Panc1 (cell line): Measurements from ENCODE around the gene TIMM22.

Experiments used
- CTCF ChIP-seq: fragments of 450-650 bp; IDR thresholded peaks from 2 replicates; pipeline ENCODE4 v1.5.1; 2017; ENCODE audit warnings: mild to moderate bottlenecking
- POLR2AphosphoS5 ChIP-seq: IDR thresholded peaks from 2 replicates; pipeline ENCODE4 v1.6.1; 2012; ENCODE audit warnings: mild to moderate bottlenecking, low read depth, low read length, moderate library complexity
- TCF7L2 ChIP-seq: IDR thresholded peaks from 2 replicates; pipeline ENCODE4 v1.6.1; 2011; ENCODE audit warnings: mild to moderate bottlenecking, low read depth, low read length, inconsistent platforms
- TF ChIP-seq, protein P1 (sequence below), 2 experiments: IDR thresholded peaks; 2 replicates each; pipeline ENCODE4 v1.6.1; 2011 to 2012; ENCODE audit warnings: low read depth in 2 of 2, control low read depth in 1 of 2, low read length in 1 of 2, mild to moderate bottlenecking in 1 of 2, moderate library complexity in 1 of 2; ENCODE audit not compliant: insufficient read depth in 1 of 2

DNA sequence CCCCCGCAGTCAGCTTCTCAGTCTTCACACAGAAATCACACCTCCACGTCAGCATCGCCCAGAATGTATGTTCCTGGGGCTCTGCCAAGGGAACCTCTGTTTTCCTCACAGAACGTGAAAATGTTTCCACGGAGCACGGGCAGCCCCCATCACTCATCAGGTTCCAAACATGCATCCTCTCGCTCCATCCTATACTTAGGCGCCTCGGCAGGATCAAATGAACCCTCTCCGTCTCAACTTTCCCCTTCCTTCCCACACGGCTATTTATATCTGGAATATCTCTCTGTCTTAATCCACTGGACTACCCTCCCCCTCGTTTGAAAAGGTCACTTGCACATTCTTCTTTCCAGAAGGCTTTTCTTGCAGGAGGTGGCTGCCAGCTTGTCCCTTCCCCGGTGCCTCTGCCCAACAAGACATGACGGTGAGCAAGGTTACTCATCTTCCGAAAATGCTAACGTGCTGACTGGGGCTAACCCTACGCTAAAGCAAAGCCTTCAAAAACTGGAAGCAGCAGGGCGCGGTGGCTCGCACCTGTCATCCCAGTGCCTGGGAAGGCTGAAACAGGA is 39.0 kb upstream of the TIMM22 start:
- TF ChIP-seq CTCF (no peak), TCF7L2 (no peak), POLR2AphosphoS5 (no peak)
- TF ChIP-seq, protein P1, sequence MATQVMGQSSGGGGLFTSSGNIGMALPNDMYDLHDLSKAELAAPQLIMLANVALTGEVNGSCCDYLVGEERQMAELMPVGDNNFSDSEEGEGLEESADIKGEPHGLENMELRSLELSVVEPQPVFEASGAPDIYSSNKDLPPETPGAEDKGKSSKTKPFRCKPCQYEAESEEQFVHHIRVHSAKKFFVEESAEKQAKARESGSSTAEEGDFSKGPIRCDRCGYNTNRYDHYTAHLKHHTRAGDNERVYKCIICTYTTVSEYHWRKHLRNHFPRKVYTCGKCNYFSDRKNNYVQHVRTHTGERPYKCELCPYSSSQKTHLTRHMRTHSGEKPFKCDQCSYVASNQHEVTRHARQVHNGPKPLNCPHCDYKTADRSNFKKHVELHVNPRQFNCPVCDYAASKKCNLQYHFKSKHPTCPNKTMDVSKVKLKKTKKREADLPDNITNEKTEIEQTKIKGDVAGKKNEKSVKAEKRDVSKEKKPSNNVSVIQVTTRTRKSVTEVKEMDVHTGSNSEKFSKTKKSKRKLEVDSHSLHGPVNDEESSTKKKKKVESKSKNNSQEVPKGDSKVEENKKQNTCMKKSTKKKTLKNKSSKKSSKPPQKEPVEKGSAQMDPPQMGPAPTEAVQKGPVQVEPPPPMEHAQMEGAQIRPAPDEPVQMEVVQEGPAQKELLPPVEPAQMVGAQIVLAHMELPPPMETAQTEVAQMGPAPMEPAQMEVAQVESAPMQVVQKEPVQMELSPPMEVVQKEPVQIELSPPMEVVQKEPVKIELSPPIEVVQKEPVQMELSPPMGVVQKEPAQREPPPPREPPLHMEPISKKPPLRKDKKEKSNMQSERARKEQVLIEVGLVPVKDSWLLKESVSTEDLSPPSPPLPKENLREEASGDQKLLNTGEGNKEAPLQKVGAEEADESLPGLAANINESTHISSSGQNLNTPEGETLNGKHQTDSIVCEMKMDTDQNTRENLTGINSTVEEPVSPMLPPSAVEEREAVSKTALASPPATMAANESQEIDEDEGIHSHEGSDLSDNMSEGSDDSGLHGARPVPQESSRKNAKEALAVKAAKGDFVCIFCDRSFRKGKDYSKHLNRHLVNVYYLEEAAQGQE (IDR thresholded peaks at IDR 0.05; ENCODE audit: insufficient read depth in 1 of 2, low read depth in 2 of 2, low read length in 1 of 2) = no peak
